Vagina (tissue), 2 donors: Measurements from ENCODE around the gene PSMC1.

Experiments used
- POLR2A ChIP-seq, 2 donors: fragments of 450-650 bp; IDR thresholded peaks; one replicate each; pipeline ENCODE4 v1.6.1; 2017; ENCODE audit warnings: antibody characterized with exemption in 2 of 2, mild to moderate bottlenecking in 2 of 2, moderate library complexity in 2 of 2
- TF ChIP-seq, protein P1 (sequence below), 3 experiments: fragments of 450-650 bp in 2 of 3; fragments of 200-600 bp in 1 of 3; sonication (generic) in 1 of 3; IDR thresholded peaks; one replicate each; pipeline ENCODE4 v1.5.1; 2017 to 2019; ENCODE audit warnings: antibody characterized with exemption in 3 of 3, mild to moderate bottlenecking in 2 of 3, moderate library complexity in 2 of 3

DNA sequence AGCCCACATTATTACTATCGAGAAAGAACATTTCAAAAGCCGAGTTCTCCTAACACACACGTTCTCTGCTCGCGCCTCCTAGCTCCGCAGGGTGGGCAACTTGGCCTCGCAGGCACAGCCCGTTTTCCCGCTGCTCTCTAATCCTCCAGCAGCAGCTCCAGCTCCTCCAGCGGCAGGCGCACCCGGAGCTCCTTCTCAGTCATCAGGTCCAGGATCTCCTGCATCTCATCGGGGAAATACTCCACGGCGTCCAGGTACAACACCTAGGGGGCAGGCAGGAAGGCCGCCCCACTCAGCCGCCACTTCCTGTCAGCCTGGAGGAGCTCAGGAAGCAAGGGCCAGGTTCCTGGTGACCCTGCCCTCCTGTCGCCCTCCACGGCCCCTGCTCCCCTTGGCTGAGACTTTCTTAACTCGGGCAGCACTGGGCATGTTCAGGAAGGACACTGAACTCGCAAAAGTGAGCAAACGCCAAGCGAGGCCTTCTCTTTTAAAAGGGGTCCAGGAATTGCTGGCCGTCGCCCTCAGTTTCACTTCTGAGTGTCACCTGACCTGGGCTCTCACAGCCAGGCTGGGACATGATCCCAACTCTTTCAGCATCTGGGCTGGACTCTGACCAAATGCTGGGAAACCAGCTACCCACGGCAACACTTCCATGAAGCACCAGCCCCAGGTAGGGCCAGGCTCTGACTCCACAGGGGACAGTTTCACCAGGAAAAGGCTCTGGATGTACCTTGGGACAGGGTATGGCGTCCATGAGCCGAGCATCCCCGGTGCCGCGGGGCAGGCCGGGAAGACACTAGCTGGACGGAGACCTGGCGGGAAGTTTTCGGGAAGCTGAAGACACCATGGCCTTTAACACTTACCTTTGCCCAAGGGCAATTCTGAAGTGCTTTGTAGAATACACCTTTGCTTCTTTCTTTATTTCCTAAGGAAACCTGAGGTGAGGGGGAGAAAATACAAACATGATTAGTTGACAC, 22.1 kb downstream of the PSMC1 start:
- TF ChIP-seq, protein P1, sequence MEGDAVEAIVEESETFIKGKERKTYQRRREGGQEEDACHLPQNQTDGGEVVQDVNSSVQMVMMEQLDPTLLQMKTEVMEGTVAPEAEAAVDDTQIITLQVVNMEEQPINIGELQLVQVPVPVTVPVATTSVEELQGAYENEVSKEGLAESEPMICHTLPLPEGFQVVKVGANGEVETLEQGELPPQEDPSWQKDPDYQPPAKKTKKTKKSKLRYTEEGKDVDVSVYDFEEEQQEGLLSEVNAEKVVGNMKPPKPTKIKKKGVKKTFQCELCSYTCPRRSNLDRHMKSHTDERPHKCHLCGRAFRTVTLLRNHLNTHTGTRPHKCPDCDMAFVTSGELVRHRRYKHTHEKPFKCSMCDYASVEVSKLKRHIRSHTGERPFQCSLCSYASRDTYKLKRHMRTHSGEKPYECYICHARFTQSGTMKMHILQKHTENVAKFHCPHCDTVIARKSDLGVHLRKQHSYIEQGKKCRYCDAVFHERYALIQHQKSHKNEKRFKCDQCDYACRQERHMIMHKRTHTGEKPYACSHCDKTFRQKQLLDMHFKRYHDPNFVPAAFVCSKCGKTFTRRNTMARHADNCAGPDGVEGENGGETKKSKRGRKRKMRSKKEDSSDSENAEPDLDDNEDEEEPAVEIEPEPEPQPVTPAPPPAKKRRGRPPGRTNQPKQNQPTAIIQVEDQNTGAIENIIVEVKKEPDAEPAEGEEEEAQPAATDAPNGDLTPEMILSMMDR (IDR thresholded peaks at IDR 0.05) = no peak
- TF ChIP-seq POLR2A (IDR thresholded peaks at IDR 0.05) = no peak
